GM18517 (cell line): ENCODE data around the gene OSER1.

Experiments
- ATAC-seq: cut with Tn5 transposase; IDR thresholded peaks from one replicate; pipeline ENCODE4 v1.9.1; 2021; ENCODE audit warnings: mild to moderate bottlenecking, moderate library complexity; ENCODE audit not compliant: unreplicated experiment

OSER1 gene

GRCh38 chr20:44228465-44229258 is 18.1 kb upstream of the OSER1 start:
- no peak for ATAC-seq

GRCh38 chr20:44224637-44225036 is 14.1 kb upstream of the OSER1 start:
- no peak for ATAC-seq

- no peak for ATAC-seq
Observed at GRCh38 chr20:44223721-44224120, 13.2 kb upstream of the OSER1 start.

- no peak for ATAC-seq
Observed at GRCh38 chr20:44222633-44223368, 12.2 kb upstream of the OSER1 start.

- ATAC-seq: no peak
Observed at GRCh38 chr20:44222027-44222426, 11.5 kb upstream of the OSER1 start.

GRCh38 chr20:44221368-44221954 is 10.9 kb upstream of the OSER1 start:
- ATAC-seq: no peak

- ATAC-seq: no peak
Observed at GRCh38 chr20:44219791-44220190, 9.2 kb upstream of the OSER1 start.

GRCh38 chr20:44219170-44219730 is 8.7 kb upstream of the OSER1 start:
- ATAC-seq: no peak

GRCh38 chr20:44218446-44218845 is 7.9 kb upstream of the OSER1 start:
- no peak for ATAC-seq

GRCh38 chr20:44217342-44218092 is 6.9 kb upstream of the OSER1 start:
- no peak for ATAC-seq

- ATAC-seq: no peak
Observed at GRCh38 chr20:44215125-44215524, 4.6 kb upstream of the OSER1 start.

GRCh38 chr20:44212792-44213191 is 2.2 kb upstream of the OSER1 start:
- ATAC-seq: no peak

- peak; percentile 8 for ATAC-seq
Observed at GRCh38 chr20:44211177-44212039, 837 bp upstream of the OSER1 start.

- no peak for ATAC-seq
Observed at GRCh38 chr20:44209686-44210405, 725 bp downstream of the OSER1 start.

GRCh38 chr20:44208770-44209169 is 1.8 kb downstream of the OSER1 start:
- no peak for ATAC-seq

GRCh38 chr20:44208165-44208564 is 2.4 kb downstream of the OSER1 start:
- no peak for ATAC-seq

- no peak for ATAC-seq
Observed at GRCh38 chr20:44207126-44207723, 3.3 kb downstream of the OSER1 start.

- no peak for ATAC-seq
Observed at GRCh38 chr20:44206132-44206531, 4.4 kb downstream of the OSER1 start.

- ATAC-seq: no peak
Observed at GRCh38 chr20:44204832-44205215, 5.7 kb downstream of the OSER1 start.
